GM19452 (cell line): ENCODE data around the gene CLDN10.

Experiments
- ATAC-seq: cut with Tn5 transposase; IDR thresholded peaks from one replicate; pipeline ENCODE4 v1.9.1; 2021; ENCODE audit not compliant: unreplicated experiment

Gene CLDN10

DNA sequence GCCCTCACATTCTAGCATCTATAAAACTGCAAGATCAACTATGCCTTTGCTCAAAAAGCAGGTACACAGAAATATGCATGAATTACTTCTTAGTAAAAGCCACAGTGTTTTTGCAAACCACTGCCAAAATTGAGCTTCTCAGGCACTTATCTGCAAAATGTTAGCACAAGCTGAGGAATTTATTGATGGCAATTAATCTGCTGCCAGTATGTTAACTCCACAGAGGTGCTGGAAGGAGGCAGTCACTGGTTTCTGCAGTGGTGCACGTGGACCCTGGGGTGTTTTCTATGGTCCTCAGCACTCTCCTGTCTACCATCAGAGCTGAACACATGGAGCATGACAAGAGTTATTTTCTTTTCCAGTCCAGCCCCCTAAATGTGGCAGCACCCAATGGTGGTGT, 44.2 kb downstream of the CLDN10 start:
- no peak for ATAC-seq

DNA sequence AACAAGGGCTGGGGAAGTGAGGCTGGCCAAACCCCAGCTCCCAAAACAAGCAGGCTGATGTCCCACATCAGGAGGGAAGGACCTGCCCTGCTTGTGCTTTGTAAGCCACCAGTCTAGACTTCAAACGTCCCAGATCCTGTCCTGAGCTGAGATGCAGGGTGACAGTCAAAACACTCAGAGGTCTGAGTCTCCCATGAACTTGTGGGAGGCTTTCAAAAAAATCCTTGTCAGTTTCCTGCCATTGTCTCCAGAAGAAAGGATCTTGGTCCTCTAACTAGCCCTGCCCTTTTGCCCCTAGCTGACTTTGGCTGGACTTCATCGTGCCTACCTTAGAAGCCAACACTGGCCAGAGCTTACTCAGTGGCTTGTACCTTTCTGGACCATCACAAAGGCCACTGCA, 48.7 kb downstream of the CLDN10 start:
- ATAC-seq: no peak

DNA sequence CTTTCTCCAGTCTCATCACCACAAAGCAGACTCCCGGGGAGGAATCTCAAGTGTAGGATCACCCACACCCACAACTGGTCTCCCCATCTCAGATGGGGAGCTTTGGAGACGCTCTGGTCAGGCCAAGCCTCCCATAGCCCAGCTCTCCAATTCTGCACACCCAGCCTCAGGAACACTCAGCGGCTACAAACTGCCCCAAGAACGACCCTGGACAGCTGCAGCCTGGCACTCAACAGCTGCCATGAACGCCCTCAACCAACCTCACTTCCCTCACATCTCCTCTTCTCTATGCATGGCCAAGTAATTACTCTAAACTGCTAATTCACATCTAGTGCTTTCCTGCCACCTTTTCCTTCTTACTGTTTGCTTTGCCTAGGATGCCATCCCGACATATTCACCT, 49.4 kb downstream of the CLDN10 start:
- no peak for ATAC-seq

DNA sequence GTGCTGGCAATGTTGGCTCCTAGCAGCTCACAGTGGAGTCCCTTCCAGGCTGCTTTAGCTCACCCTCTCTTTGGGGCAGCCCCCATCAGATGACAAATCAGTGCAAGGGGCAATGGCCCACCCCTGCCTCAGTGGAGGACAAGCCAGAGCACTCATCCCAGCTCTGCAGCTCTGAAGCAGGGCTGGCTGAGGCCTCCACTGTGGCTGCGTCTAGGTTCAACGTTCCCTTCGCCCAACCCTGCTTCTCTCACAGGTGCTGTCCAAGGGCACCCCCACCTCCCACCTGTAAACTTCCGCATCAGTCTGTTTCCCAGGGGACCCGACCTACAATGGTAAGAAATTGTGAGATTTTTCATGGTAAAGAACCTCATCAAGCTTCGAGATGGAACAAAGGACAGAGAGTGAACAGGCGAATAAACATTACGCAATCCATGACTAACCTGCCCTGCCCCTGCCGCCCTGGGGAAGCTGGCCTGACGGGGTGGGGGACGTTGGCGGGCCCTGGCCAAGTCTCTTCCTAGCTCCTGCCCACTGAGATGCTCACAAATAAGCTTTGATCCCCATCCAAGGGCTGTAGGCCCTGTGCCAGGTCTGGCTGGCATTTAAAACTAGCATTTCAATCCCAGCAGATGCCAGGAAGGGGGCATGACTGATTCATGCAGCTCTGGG, 51.5 kb downstream of the CLDN10 start:
- ATAC-seq: no peak

DNA sequence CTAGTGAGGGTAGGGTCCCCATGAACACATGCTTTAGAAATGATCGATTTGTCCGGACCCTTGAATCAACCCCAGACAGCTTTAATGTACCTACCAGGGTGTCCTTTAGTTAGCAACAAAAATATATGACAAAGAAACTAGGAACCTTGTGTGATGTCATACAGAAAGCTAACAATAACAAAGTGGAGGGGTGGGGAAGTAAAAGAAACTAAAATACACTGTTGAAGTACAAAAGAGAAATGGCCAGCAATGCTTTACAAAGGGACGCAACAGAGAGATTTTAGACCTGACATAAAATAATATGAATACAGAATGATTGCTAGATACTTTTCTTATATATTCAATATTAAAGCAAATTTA, 52.0 kb downstream of the CLDN10 start:
- ATAC-seq: no peak

DNA sequence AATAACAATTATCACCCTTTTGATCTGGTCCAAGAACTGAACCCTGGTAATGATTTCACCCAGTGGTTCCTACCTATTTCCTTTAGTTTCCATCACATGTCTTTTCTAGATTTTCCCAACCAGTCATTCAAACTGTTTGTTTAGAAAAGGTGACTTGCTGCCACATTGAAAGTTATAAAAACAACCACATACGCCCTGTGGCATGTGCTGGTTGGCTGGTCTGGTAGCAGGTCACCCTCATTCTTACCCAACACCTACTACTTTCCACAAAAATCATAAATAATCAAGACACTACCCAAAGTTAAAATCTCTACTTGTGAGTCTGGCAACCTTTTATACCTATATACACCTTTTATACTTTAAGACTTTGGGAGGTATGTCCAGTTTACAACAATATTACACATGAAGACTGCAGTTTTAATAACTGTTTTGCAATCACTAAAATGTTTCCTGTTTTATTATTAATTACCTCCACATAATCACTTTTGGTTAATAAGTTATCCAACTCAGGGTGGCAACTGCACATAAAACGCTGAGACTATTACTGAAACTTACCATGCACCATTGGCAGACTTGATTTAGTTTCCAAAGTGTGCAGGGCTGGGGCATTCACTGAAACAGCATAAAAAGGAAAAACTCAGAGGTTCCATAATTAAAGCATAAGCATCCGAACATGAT, 53.1 kb downstream of the CLDN10 start:
- no peak for ATAC-seq

DNA sequence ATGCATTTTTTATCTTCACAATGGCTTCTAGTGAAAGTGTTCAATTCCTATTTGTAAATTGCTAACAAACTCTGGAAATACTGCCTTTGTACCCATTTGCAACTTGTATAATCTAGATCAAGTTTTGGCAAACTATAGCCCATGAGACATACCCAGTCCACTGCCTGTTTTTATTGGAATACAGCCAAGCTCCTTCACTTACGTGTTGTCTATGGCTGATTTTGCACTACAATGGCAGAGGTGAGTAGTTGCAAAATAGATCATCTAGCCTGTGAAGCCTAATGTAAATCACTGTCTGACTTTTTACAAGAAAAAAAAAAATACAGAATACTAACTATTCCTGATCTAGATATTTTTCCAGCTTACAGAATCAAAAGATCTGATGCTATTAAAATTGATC, 54.8 kb downstream of the CLDN10 start:
- ATAC-seq: no peak

DNA sequence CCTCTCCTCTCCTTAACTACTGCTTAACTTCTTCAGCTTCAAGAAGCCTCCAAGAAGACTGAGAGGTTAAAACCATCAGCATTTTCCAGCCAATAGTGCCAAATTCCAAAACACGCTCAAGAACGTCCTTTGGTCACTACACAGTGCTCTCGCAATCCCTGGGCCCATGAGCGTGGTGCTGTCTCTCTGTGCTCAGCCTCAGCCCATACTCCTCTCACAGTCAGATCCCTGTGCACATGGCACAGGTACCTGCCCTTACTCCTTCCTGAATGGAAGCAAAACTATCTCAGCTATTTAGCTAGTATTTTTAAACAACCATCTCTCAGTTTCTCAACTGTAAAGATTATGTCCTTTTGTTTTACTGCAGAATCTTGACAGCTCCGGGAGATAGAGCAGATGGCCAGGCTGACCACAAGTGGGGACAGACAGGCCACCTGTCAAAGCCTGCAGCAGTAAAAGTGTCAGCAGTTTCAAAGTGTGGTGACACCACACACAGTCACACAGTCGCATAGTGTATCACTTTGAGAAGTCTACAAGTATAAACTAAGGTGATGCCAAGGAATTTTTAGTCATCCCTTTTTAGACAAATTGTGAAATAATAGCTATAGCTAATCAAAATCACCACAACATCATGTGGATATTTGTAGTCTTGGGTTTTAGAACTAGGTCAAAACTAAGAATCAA, 56.3 kb downstream of the CLDN10 start:
- peak; percentile 63 for ATAC-seq

DNA sequence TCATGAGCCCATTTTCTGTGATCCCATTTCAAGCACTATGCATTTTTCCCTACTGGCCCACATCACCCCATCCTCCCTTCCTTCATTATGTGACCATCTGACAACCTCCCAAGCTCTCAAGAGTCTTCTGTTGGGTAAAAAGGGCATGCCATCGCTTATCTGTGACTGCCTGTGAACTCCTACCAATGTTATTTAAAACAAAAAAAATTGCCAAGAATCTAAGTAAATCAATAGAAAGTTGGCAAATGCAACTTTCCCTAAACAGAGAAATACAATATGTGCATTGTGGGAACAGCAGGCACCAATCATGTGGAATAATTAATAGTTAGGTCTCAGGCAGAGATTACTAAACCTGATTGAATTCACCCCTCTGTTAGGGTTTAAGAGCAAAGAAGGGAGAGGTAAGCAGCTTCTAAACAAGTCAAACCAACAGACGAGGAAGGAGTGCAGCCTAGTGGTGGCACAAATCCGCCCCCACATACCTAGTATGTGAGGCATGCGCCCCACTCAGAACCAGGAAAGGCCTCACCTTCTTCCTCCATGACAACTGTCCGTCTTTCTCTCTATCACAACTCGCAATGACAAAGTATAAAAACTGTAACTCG, 62.2 kb downstream of the CLDN10 start:
- no peak for ATAC-seq

DNA sequence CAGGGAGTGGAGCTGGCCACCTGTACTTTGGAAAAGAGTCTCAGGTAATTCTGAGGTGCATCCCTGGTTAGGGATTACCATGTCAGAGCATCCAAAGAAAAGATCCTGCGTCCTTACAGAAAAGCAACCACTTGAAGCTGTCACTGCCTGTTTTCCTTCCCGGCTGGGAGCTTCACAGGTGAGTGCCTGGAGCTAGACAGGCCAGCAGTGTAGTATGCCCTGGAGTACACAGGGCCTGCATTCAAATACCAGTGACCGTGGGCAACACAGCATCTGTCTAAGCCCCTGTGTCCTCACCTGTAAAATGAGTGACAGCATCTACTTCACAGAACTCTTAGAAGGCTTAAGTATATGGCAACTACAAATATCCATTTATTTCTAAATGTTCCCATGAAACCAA, 63.0 kb downstream of the CLDN10 start:
- ATAC-seq: no peak

DNA sequence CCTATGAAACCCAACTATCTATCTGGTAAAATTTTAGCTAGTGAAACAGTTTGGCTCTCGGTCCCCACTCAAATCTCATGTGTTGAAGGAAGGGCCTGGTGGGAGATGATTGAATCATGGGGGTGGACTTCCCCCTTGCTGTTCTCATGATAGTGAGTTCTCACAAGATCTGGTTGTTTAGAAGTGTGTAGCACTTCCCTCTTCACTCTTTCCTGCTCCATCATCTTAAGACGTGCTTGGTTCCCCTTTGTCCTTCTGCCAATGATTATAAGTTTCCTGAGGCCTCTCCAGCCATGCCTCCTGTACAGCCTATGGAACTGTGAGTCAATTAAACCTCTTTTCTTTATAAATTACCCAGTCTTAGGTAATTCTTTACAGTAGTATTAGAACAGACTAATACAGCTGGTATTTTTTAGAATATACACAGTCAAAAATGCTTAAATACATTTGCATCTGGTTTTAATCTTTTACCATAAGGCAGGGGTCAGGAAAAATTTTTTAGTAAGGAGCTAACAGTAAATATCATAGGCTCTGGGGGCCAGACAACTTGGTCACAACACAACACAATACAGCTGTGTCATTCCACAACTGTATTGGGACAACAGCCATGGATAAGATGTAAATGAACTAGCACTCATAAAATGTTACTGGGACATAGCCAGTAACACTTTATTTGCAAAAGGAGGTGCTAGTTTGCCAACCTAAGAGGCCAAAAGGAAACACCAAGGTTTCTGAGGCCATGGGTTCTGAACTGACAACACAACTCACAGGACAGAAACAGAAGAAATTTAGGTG, 67.7 kb downstream of the CLDN10 start:
- no peak for ATAC-seq

DNA sequence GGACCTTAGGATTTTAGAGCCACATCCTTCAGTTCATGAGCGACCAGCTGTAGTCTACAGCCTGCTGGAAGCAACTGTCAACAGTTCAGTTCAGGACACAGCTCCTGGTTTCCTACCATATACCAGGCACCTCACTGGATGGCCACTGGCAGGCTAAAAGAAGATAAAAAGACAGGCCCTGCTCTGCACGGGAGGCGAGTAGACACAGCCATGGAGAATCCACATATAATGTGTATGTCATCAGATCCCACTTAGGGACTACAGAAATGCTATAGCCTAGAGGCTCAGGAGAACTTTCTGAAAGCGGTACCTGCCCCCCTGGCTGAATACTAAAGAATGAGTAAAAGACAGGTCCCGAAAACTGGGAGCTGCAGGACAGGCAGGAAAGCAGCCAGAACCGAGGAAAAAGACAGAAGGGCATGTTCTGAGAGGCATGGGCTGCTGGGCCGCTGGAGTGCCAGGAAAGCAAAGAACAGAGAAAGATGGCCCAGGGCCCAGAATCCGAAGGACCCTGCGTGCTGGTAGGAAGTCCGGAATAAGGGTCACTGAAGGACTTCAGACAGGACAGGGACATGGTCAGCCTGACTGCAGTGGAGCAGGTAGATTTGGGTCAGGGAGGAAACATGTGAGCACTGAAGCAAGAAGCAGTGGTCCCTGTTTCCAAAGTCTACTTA, 68.4 kb downstream of the CLDN10 start:
- no peak for ATAC-seq

DNA sequence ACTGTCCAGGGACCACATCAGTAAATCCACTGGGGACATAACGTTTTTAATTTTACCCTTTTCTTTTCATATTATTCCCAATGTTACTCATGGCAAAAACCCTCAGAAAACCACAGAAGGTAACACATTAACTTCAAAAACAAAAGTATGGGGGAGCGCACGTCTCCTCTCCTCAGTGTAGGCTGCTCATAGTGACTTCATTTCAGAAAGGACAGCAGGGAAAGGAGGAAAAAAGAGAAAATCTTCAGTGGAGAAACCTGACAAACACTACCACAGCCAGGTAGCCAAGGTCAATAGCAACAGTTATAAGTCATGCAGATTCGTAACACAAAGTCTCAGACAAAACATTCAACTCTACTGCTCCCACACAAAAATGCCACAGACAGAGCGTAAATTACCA, 70.6 kb downstream of the CLDN10 start:
- ATAC-seq: no peak

DNA sequence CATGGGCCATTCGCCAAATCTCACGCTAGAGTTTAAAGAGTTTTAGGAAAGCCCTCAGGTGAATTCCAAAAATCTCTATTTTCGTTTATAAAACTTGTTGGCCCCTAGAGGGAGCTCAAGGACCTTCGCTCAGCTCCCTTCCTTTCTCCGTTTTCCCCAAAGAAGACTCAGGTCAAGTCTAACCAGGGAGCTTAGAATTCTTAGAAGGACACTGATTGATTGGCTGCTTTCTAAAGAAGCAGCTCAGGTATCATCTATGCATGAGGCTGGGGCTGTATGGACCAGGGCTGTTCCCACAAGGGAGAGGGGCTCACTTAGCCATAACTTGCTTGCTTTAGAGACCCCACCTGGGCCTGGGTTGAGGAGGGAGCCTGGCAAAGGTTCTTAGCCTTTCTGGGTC, 71.5 kb downstream of the CLDN10 start:
- ATAC-seq: peak; percentile 75

DNA sequence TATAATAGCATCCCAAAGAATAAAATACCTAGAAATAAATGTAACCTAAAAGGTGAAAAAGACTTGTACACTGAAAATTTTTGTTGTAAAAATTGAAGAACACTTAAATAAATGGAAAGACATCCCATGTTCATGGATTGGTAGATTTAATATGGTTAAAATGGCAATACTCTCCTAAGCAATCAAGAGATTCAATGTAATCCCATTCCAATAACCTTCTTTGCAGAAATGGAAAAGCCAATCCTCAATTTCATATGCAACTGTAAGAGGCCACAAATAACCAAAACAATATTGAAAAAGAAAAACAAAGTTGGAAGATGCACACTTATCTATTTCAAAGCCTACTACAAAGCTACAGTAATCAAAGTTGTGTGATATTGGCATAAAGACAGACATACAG, 74.2 kb downstream of the CLDN10 start:
- ATAC-seq: no peak

DNA sequence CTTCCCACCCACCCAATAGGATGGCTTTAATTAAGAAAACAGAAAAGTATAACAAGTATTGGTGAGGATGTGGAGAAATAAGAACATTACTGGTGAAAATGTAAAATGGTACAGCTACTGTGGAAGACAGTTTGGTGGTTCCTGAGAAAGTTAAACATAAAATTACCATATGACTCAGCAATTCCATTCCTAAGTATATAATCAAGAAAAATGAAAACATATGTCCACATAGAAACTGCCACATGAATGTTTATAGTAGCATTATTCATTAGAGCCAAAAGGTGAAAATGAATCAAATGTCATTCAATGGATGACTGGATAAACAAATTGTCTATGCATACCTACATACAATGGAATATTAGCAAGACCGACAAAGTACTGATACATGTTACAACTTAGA, 75.1 kb downstream of the CLDN10 start:
- ATAC-seq: no peak

DNA sequence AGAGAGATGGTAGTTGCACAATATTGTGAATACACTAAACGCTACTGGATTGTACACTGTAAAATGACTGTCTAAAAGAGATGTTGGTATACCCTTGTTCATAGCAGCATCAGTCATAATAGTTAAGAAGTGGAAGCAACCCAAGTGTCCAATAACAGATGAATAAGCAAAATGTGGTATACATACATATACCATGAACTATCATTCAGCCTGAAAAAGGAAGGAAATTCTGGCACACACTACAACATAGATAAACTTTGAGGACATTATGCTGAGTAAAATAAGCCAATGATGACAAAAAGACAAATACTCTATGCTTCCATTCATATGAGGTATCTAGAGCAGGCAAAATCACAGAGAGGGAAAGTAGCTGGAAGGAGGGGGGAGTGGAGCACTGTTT, 76.0 kb downstream of the CLDN10 start:
- no peak for ATAC-seq

DNA sequence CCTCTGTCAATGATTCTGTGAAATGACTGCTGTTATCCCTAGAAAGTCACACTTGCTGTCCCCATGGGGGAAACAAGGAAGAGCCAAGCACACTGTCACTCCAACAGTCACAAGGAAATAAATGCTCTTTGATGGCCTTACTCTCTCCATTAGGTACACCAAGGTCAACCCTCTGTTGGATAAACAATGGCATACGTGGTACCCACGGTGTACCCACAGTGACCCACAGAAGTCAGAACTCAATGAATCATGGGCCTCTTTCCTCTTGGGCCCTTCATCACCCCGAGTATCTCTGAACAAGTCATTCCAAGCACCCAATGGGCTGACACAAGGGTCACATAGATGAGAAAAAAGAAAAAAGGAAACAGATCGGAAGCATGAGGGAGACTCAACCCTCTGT, 76.6 kb downstream of the CLDN10 start:
- no peak for ATAC-seq
